Measurements from ENCODE around the gene PCNX3. TPM values are rescaled to one million over a fixed set of nuclear protein-coding genes. Genes with fewer than 3 reads are reported as not detected.
A peak's percentile ranks its signal among the peaks of the same experiment; 100 is the strongest.

PCNX3 gene
- total RNA-seq, 4 donors from 2014 or later: 24.0 to 40.0 (median 30.9) TPM

GRCh38 chr11:65611028-65611757 lies 4.4 kb upstream of the PCNX3 start:
- DNase-seq: no peak
- no peaks in the 10 kb centered on the region for H3K27me3 ChIP-seq
- intact Hi-C loops (cut with DNase I): loop anchor here (10.0 kb wide), 1 partner anchor 66 kb away; no protein-coding TSS in a partner anchor
- peak overlapping the region in 3 of 4 donors; percentile 70 to 99 (median 81) for H3K4me3 ChIP-seq
- TF ChIP-seq, protein P1, sequence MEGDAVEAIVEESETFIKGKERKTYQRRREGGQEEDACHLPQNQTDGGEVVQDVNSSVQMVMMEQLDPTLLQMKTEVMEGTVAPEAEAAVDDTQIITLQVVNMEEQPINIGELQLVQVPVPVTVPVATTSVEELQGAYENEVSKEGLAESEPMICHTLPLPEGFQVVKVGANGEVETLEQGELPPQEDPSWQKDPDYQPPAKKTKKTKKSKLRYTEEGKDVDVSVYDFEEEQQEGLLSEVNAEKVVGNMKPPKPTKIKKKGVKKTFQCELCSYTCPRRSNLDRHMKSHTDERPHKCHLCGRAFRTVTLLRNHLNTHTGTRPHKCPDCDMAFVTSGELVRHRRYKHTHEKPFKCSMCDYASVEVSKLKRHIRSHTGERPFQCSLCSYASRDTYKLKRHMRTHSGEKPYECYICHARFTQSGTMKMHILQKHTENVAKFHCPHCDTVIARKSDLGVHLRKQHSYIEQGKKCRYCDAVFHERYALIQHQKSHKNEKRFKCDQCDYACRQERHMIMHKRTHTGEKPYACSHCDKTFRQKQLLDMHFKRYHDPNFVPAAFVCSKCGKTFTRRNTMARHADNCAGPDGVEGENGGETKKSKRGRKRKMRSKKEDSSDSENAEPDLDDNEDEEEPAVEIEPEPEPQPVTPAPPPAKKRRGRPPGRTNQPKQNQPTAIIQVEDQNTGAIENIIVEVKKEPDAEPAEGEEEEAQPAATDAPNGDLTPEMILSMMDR (IDR thresholded peaks at IDR 0.05): no peak
- TF ChIP-seq POLR2A (IDR thresholded peaks at IDR 0.05): no peak
- peaks cover 49 to 76% (median 50%) of the 10 kb centered on the region in 3 donors for H3K4me1 ChIP-seq
- H3K9me3 ChIP-seq: no peaks in the 10 kb centered on the region
- peaks cover 0 to 64% (median 0%) of the 10 kb centered on the region in 3 donors for H3K36me3 ChIP-seq
- 29 to 60% methylated on average over 2 to 7 of the region's 10 CpGs for WGBS, 2 donors
- H3K27ac ChIP-seq: peak overlapping the region; percentile 96 to 98 (median 98)

- Histone ChIP-seq H3K4me3 (peak overlapping the region; percentile 70 to 99 (median 87)), H3K27me3 (no peaks in the 10 kb centered on the region), H3K36me3 (peaks cover 0 to 58% (median 0%) of the 10 kb centered on the region in 3 donors), H3K4me1 (peaks cover 51 to 77% (median 58%) of the 10 kb centered on the region in 3 donors), H3K27ac (peak overlapping the region; percentile 96 to 98 (median 98)), H3K9me3 (no peaks in the 10 kb centered on the region)
- intact Hi-C loops (cut with DNase I): loop anchor here (10.0 kb wide), 1 partner anchor 67 kb away; no protein-coding TSS in a partner anchor
- DNase-seq: no peak
- WGBS, 2 donors: 20 to 52% methylated on average over 2 to 7 of the region's 12 CpGs
- no peak for TF ChIP-seq POLR2A (IDR thresholded peaks at IDR 0.05)
- TF ChIP-seq, protein P1 (IDR thresholded peaks at IDR 0.05): no peak
Observed at GRCh38 chr11:65611758-65612603, 3.6 kb upstream of the PCNX3 start.

- peak overlapping the region; percentile 70 to 99 (median 87) for H3K4me3 ChIP-seq
- no peaks in the 10 kb centered on the region for H3K27me3 ChIP-seq
- TF ChIP-seq, protein P1 (IDR thresholded peaks at IDR 0.05): no peak
- TF ChIP-seq POLR2A (IDR thresholded peaks at IDR 0.05): no peak
- H3K27ac ChIP-seq: peak overlapping the region; percentile 96 to 98 (median 98)
- WGBS, 2 donors: 25 to 32% methylated on average over 2 of the region's 7 CpGs
- intact Hi-C loops (cut with DNase I): loop anchor here (10.0 kb wide), 1 partner anchor 68 kb away; no protein-coding TSS in a partner anchor
- no peaks in the 10 kb centered on the region for H3K9me3 ChIP-seq
- DNase-seq: no peak
- peaks cover 52 to 78% (median 58%) of the 10 kb centered on the region in 3 donors for H3K4me1 ChIP-seq
- H3K36me3 ChIP-seq: peaks cover under 1 to 58% (median 1%) of the 10 kb centered on the region in 3 donors
Observed at GRCh38 chr11:65612691-65613090, 2.9 kb upstream of the PCNX3 start.

DNA sequence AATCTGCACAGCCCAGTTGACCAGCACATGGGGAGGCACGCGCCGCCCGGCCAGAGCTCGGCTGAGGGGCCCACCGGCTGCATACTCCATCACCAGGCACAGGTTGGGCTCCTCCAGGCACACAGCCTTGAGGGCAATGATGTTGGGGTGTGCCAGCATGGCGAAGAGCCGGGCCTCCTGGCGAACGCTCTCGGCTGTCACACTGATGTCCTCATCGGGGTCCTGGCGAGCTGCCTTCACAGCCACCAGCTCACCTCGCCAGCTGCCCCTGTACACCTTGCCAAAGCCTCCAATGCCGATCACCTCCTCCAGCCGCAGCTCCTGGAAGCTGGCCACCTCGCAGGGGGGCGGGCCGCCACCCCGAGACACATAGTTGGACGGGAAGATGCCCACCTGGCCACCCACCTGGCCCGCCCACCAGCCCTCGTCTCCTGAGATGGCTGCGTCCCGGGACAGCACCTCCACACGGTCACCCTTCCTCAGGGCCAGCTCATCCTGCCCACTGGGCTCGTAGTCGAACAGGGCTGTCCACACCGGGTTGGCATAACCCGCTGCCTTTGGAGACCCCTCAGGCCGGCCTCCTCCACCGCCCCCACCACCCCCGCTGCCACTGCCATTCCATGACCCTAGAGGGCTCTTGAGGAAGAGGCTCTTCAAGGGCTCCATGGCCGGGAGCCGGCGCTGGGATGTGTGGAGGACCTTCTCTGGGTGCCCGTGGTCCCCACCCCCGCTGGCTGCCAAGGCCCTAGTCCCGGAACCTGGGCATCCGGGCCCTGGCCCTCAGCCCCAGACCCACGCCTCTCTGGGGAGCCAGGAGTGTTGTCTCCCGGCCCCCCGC lies 2.3 kb upstream of the PCNX3 start:
- no peaks in the 10 kb centered on the region for H3K27me3 ChIP-seq
- H3K27ac ChIP-seq: peak overlapping the region; percentile 96 to 98 (median 98)
- peaks cover 7 to 58% (median 7%) of the 10 kb centered on the region in 3 donors for H3K36me3 ChIP-seq
- TF ChIP-seq POLR2A (IDR thresholded peaks at IDR 0.05): no peak
- TF ChIP-seq, protein P1 (IDR thresholded peaks at IDR 0.05): no peak
- intact Hi-C loops (cut with DNase I): loop anchor here (10.0 kb wide), 1 partner anchor 69 kb away; no protein-coding TSS in a partner anchor
- DNase-seq: no peak
- H3K4me1 ChIP-seq: peaks cover 49 to 78% (median 54%) of the 10 kb centered on the region in 3 donors
- H3K4me3 ChIP-seq: peak overlapping the region; percentile 70 to 99 (median 87)
- WGBS, 2 donors: 8 to 60% methylated on average over 1 to 7 of the region's 43 CpGs
- H3K9me3 ChIP-seq: no peaks in the 10 kb centered on the region
